ENCODE data around the gene SLC35F1.

Gene SLC35F1

GRCh38 chr6:118147511-118147910 is 240.4 kb downstream of the SLC35F1 start:
- Histone ChIP-seq H3K27me3 (ENCODE audit: insufficient read depth, low read depth) (no peaks in the 10 kb centered on the region), H2AFZ (ENCODE audit: low read depth) (no peak overlapping the region), H3K36me3 (ENCODE audit: insufficient read depth) (no peaks in the 10 kb centered on the region), H3K4me2 (no peak overlapping the region), H3K4me1 (ENCODE audit: low read depth, poor library complexity, severe bottlenecking) (no peaks in the 10 kb centered on the region), H3K9ac (no peak overlapping the region), H3K27ac (no peak overlapping the region), H3K79me2 (ENCODE audit: insufficient read depth, low read depth) (no peaks in the 10 kb centered on the region), H4K20me1 (ENCODE audit: insufficient read depth) (no peaks in the 10 kb centered on the region), H3K4me3 (IDR thresholded peaks at IDR 0.05; ENCODE audit: insufficient read depth, low read depth, low read length) (no peak overlapping the region)
- TF ChIP-seq CTCF (conservative IDR thresholded peaks at IDR 0.05; ENCODE audit: low read depth, low read length): no peak

GRCh38 chr6:118148561-118148960 is 241.5 kb downstream of the SLC35F1 start:
- no peak overlapping the region for H3K4me2 ChIP-seq
- H3K4me1 ChIP-seq (ENCODE audit: low read depth, poor library complexity, severe bottlenecking): no peaks in the 10 kb centered on the region
- no peak overlapping the region for H3K27ac ChIP-seq
- no peak for TF ChIP-seq CTCF (conservative IDR thresholded peaks at IDR 0.05; ENCODE audit: low read depth, low read length)
- no peaks in the 10 kb centered on the region for H3K27me3 ChIP-seq (ENCODE audit: insufficient read depth, low read depth)
- H4K20me1 ChIP-seq (ENCODE audit: insufficient read depth): no peaks in the 10 kb centered on the region
- H3K36me3 ChIP-seq (ENCODE audit: insufficient read depth): no peaks in the 10 kb centered on the region
- H2AFZ ChIP-seq (ENCODE audit: low read depth): no peak overlapping the region
- H3K9ac ChIP-seq: no peak overlapping the region
- no peaks in the 10 kb centered on the region for H3K79me2 ChIP-seq (ENCODE audit: insufficient read depth, low read depth)
- H3K4me3 ChIP-seq (IDR thresholded peaks at IDR 0.05; ENCODE audit: insufficient read depth, low read depth, low read length): no peak overlapping the region

GRCh38 chr6:118152524-118152923 is 245.5 kb downstream of the SLC35F1 start:
- no peak overlapping the region for H3K4me2 ChIP-seq
- no peak overlapping the region for H3K27ac ChIP-seq
- no peaks in the 10 kb centered on the region for H3K4me1 ChIP-seq (ENCODE audit: low read depth, poor library complexity, severe bottlenecking)
- H3K36me3 ChIP-seq (ENCODE audit: insufficient read depth): no peaks in the 10 kb centered on the region
- no peaks in the 10 kb centered on the region for H3K79me2 ChIP-seq (ENCODE audit: insufficient read depth, low read depth)
- TF ChIP-seq CTCF (conservative IDR thresholded peaks at IDR 0.05; ENCODE audit: low read depth, low read length): no peak
- H3K27me3 ChIP-seq (ENCODE audit: insufficient read depth, low read depth): no peaks in the 10 kb centered on the region
- H2AFZ ChIP-seq (ENCODE audit: low read depth): no peak overlapping the region
- H3K9ac ChIP-seq: no peak overlapping the region
- H4K20me1 ChIP-seq (ENCODE audit: insufficient read depth): no peaks in the 10 kb centered on the region
- no peak overlapping the region for H3K4me3 ChIP-seq (IDR thresholded peaks at IDR 0.05; ENCODE audit: insufficient read depth, low read depth, low read length)

- Histone ChIP-seq H3K79me2 (ENCODE audit: insufficient read depth, low read depth) (no peaks in the 10 kb centered on the region), H4K20me1 (ENCODE audit: insufficient read depth) (no peaks in the 10 kb centered on the region), H2AFZ (ENCODE audit: low read depth) (no peak overlapping the region), H3K4me1 (ENCODE audit: low read depth, poor library complexity, severe bottlenecking) (no peaks in the 10 kb centered on the region), H3K27ac (no peak overlapping the region), H3K4me2 (no peak overlapping the region), H3K4me3 (IDR thresholded peaks at IDR 0.05; ENCODE audit: insufficient read depth, low read depth, low read length) (no peak overlapping the region), H3K36me3 (ENCODE audit: insufficient read depth) (no peaks in the 10 kb centered on the region), H3K9ac (no peak overlapping the region), H3K27me3 (ENCODE audit: insufficient read depth, low read depth) (no peaks in the 10 kb centered on the region)
- no peak for TF ChIP-seq CTCF (conservative IDR thresholded peaks at IDR 0.05; ENCODE audit: low read depth, low read length)
Observed at GRCh38 chr6:118161343-118161742, 254.3 kb downstream of the SLC35F1 start.

All from KMS-11 (cell line).